ENCODE data around the gene CCSER1.

CCSER1 gene

DNA sequence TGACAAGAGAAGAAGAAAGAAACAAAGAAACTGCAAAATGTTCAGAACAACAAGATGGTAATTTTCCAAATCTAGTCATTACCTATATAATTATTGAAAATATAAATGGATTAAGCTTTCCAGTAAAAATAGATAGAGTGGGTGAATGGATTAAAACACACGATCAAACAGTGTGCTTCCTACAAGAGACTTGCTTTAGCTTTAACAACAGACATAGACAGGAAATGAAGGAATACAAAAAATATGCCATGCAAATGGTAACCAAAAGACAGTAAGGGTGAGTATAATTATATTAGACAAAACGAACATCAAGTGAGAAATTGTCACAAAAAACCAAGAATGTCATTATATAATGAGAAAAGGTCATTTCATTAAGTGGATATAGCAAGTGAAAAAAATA is 842.8 kb downstream of the CCSER1 start:
- TF ChIP-seq, protein P1, sequence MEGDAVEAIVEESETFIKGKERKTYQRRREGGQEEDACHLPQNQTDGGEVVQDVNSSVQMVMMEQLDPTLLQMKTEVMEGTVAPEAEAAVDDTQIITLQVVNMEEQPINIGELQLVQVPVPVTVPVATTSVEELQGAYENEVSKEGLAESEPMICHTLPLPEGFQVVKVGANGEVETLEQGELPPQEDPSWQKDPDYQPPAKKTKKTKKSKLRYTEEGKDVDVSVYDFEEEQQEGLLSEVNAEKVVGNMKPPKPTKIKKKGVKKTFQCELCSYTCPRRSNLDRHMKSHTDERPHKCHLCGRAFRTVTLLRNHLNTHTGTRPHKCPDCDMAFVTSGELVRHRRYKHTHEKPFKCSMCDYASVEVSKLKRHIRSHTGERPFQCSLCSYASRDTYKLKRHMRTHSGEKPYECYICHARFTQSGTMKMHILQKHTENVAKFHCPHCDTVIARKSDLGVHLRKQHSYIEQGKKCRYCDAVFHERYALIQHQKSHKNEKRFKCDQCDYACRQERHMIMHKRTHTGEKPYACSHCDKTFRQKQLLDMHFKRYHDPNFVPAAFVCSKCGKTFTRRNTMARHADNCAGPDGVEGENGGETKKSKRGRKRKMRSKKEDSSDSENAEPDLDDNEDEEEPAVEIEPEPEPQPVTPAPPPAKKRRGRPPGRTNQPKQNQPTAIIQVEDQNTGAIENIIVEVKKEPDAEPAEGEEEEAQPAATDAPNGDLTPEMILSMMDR (IDR thresholded peaks at IDR 0.05; ENCODE audit: borderline replicate concordance, control extremely low read depth, extremely low read depth, insufficient read depth, missing control alignments): no peak
- no peak for DNase-seq (ENCODE audit: low spot score)
- in situ Hi-C loops (cut with MboI; ENCODE audit: low sequenced_read_pairs, unreplicated experiment): no loop called here

DNA sequence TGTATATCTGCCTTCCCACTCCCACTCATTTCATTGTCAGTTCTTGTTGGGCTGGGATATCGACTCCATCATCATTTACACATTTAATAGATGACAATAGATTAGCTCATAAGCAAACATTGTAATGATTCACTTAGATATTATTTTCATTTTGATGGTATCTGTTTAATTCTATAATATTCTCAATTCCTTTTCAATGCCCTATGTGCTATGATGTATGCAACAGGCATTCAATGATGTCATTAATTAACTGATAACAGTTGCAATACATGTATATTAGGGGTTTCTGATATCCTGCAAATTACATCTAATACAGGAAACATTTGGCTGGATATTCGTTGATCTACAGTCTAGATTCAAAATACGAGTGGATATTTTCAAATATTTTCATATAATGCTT is 850.5 kb downstream of the CCSER1 start:
- in situ Hi-C loops (cut with MboI; ENCODE audit: low sequenced_read_pairs, unreplicated experiment): no loop called here
- no peak for DNase-seq (ENCODE audit: low spot score)
- TF ChIP-seq, protein P1 (IDR thresholded peaks at IDR 0.05; ENCODE audit: borderline replicate concordance, control extremely low read depth, extremely low read depth, insufficient read depth, missing control alignments): no peak

DNA sequence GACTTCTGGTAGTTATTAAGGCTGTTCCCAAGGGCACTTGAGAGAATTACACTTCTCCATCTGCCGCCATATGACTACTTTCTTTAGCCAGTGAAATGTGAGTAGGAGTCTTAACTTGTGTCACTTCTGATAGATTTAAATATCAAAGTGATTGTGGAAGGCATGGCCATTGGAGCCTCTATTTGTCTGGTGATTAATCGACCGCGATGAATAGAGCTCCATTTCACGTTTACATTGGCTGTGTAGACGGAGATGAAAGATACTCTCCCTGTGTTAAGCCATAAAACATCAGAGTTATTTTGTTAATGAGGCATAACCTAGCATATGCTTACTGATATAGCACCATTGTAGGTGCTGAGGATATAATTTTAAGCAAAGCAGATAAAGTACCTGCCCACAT is 852.4 kb downstream of the CCSER1 start:
- DNase-seq (ENCODE audit: low spot score): no peak
- TF ChIP-seq, protein P1 (IDR thresholded peaks at IDR 0.05; ENCODE audit: borderline replicate concordance, control extremely low read depth, extremely low read depth, insufficient read depth, missing control alignments): no peak
- in situ Hi-C loops (cut with MboI; ENCODE audit: low sequenced_read_pairs, unreplicated experiment): no loop called here

DNA sequence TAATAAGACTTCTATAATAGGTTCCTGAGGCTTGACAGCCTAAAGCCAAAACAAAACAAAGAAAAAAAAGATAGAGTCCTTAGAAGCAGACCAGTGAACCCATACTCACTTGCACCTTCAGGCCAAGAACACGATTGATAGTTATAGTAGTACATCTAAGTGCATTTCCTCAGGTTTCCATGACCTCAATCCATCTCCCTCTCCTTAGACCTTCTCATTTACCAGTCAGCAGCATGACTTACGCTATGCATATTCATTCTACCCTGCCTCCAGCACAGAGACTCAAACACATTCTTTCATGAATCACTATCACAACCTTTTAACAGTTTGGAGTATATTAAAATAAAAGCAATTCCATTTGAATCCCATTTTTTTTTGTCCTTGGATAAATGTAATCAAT is 855.6 kb downstream of the CCSER1 start:
- DNase-seq (ENCODE audit: low spot score): no peak
- TF ChIP-seq, protein P1 (IDR thresholded peaks at IDR 0.05; ENCODE audit: borderline replicate concordance, control extremely low read depth, extremely low read depth, insufficient read depth, missing control alignments): no peak
- in situ Hi-C loops (cut with MboI; ENCODE audit: low sequenced_read_pairs, unreplicated experiment): no loop called here

DNA sequence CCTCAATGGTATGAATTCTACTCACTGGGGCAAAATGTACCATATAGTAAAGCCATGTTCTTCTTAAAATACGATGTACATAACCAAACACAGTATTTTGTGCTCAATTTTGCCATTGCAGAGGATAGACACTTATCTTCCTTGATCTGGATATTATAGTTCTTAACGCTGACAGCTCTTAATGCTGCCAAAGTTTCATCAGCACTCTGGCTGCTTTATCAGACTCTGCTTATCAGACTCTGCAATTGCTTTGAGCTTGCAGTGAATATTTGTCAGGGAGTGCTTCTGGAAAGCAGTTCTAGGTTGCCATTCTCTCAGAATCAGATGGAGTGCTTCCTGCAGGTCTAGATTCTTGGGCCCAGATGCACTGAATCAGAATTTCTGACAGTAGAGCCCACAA is 863.1 kb downstream of the CCSER1 start:
- TF ChIP-seq, protein P1 (IDR thresholded peaks at IDR 0.05; ENCODE audit: borderline replicate concordance, control extremely low read depth, extremely low read depth, insufficient read depth, missing control alignments): no peak
- in situ Hi-C loops (cut with MboI; ENCODE audit: low sequenced_read_pairs, unreplicated experiment): no loop called here
- DNase-seq (ENCODE audit: low spot score): no peak

DNA sequence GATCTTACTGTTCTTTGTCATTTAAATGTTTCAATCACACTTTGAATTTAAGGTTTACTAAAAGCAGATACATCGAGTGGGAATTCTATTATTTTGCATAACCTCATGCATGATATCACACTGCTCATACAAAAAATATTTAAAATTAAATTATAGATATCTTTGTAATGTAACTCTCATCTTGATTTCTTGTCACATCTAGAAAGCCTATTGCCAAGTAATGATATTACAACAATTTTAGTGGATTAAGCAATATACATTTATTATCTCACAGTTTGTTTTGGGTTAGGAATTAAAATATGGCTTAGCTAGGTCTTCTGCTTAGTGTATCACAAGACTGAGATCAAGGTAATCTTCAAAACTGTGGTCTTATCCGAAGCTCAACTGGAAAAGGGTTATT is 865.0 kb downstream of the CCSER1 start:
- in situ Hi-C loops (cut with MboI; ENCODE audit: low sequenced_read_pairs, unreplicated experiment): no loop called here
- TF ChIP-seq, protein P1 (IDR thresholded peaks at IDR 0.05; ENCODE audit: borderline replicate concordance, control extremely low read depth, extremely low read depth, insufficient read depth, missing control alignments): no peak
- DNase-seq (ENCODE audit: low spot score): no peak

All from GM13976 (cell line).